Testis (tissue), 2 donors: ENCODE results near the gene IFNG.
"Not testable (repeated sequence)": the region's sequence is repeated elsewhere in the genome, so short reads cannot be mapped to it uniquely, and the experiment has no call there.

Experiments
- POLR2A ChIP-seq: fragments of 450-650 bp; IDR thresholded peaks from one replicate; pipeline ENCODE4 v1.6.1; 2017; ENCODE audit warnings: antibody characterized with exemption, mild to moderate bottlenecking, moderate library complexity
- TF ChIP-seq, protein P1 (sequence below), 3 experiments: fragments of 450-650 bp in 2 of 3; fragments of 200-600 bp in 1 of 3; sonication (generic) in 1 of 3; IDR thresholded peaks; one replicate each; pipeline ENCODE4 v1.5.1; 2016 to 2019; ENCODE audit warnings: antibody characterized with exemption in 3 of 3, mild to moderate bottlenecking in 2 of 3, moderate library complexity in 1 of 3

DNA sequence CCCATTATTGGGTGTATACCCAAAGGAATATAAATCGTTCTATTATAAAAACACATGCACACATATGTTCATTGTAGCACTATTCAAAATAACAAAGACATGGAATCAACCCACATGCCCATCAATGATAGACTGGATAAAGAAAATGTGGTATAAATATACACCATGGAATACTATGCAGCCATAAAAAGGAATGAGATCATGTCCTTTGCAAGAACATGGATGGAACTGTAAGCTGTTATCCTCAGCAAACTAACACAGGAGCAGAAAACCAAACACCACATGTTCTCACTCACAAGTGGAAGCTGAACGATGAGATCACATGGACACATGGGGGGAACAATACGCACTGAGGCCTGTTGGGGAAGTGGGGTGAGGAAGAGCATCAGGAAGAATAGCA is 15.2 kb upstream of the IFNG start:
- TF ChIP-seq, protein P1, sequence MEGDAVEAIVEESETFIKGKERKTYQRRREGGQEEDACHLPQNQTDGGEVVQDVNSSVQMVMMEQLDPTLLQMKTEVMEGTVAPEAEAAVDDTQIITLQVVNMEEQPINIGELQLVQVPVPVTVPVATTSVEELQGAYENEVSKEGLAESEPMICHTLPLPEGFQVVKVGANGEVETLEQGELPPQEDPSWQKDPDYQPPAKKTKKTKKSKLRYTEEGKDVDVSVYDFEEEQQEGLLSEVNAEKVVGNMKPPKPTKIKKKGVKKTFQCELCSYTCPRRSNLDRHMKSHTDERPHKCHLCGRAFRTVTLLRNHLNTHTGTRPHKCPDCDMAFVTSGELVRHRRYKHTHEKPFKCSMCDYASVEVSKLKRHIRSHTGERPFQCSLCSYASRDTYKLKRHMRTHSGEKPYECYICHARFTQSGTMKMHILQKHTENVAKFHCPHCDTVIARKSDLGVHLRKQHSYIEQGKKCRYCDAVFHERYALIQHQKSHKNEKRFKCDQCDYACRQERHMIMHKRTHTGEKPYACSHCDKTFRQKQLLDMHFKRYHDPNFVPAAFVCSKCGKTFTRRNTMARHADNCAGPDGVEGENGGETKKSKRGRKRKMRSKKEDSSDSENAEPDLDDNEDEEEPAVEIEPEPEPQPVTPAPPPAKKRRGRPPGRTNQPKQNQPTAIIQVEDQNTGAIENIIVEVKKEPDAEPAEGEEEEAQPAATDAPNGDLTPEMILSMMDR (IDR thresholded peaks at IDR 0.05): not testable (repeated sequence)
- not testable (repeated sequence) for TF ChIP-seq POLR2A
